ENCODE data around the gene SGCA. TPM values are rescaled to one million over a fixed set of nuclear protein-coding genes. Genes with fewer than 3 reads are reported as not detected.

The SGCA gene
- total and polyA plus RNA-seq, 4 donors, result 0.31 to 1.3 (median 1.2) TPM; not detected in 1

GRCh38 chr17:50185631-50186471 is 20.0 kb downstream of the SGCA start:
- H3K4me1 ChIP-seq (ENCODE audit: control insufficient read depth in 4 of 4, insufficient read depth in 4 of 4, low read length in 3 of 4), result no peaks in the 10 kb centered on the region
- 84% methylated on average over 31 of the region's 31 CpGs for WGBS
- no peaks in the 10 kb centered on the region for H3K36me3 ChIP-seq (ENCODE audit: control insufficient read depth in 4 of 4, insufficient read depth in 3 of 4, low read depth in 1 of 4, low read length in 3 of 4)
- no peak overlapping the region for H3K4me3 ChIP-seq (ENCODE audit: low read depth in 1 of 3, low read length in 3 of 3)
- TF ChIP-seq GABPA (IDR thresholded peaks at IDR 0.05 in 1 of 2, conservative IDR thresholded peaks at IDR 0.05 in 1 of 2) (no peak), HNF4G (IDR thresholded peaks at IDR 0.05) (no peak), NR2F2 (IDR thresholded peaks at IDR 0.05) (no peak), JUND (IDR thresholded peaks at IDR 0.05) (no peak), FOXA1 (IDR thresholded peaks at IDR 0.05) (no peak), SP1 (IDR thresholded peaks at IDR 0.05) (no peak), TAF1 (conservative IDR thresholded peaks at IDR 0.05) (no peak)
- H3K27ac ChIP-seq (ENCODE audit: low read depth in 1 of 2, low read length in 2 of 2), result no peak overlapping the region
- H3K9me3 ChIP-seq (ENCODE audit: control insufficient read depth in 4 of 4, low read length in 3 of 4), result no peaks in the 10 kb centered on the region
- H3K27me3 ChIP-seq (ENCODE audit: control insufficient read depth in 4 of 4, insufficient read depth in 4 of 4, low read length in 3 of 4), result no peaks in the 10 kb centered on the region
- no peak for DNase-seq (ENCODE audit: low spot score)
- no peak overlapping the region for H3K9ac ChIP-seq (ENCODE audit: low read depth in 1 of 2, low read length in 2 of 2)

GRCh38 chr17:50186661-50187393 is 21.0 kb downstream of the SGCA start:
- Histone ChIP-seq H3K4me1 (ENCODE audit: control insufficient read depth in 4 of 4, insufficient read depth in 4 of 4, low read length in 3 of 4) (no peaks in the 10 kb centered on the region), H3K27me3 (ENCODE audit: control insufficient read depth in 4 of 4, insufficient read depth in 4 of 4, low read length in 3 of 4) (no peaks in the 10 kb centered on the region), H3K9ac (ENCODE audit: low read depth in 1 of 2, low read length in 2 of 2) (no peak overlapping the region), H3K27ac (ENCODE audit: low read depth in 1 of 2, low read length in 2 of 2) (no peak overlapping the region), H3K4me3 (ENCODE audit: low read depth in 1 of 3, low read length in 3 of 3) (no peak overlapping the region), H3K9me3 (ENCODE audit: control insufficient read depth in 4 of 4, low read length in 3 of 4) (no peaks in the 10 kb centered on the region), H3K36me3 (ENCODE audit: control insufficient read depth in 4 of 4, insufficient read depth in 3 of 4, low read depth in 1 of 4, low read length in 3 of 4) (peaks cover 0 to 2% (median 0%) of the 10 kb centered on the region in 4 donors)
- no peak for DNase-seq (ENCODE audit: low spot score)
- no peak for TF ChIP-seq HNF4G (IDR thresholded peaks at IDR 0.05)
- TF ChIP-seq GABPA (IDR thresholded peaks at IDR 0.05 in 1 of 2, conservative IDR thresholded peaks at IDR 0.05 in 1 of 2), result no peak
- no peak for TF ChIP-seq CTCF (IDR thresholded peaks at IDR 0.05; ENCODE audit: low read depth, low read length, missing input control)
- no peak for TF ChIP-seq ATF3 (IDR thresholded peaks at IDR 0.05)
- TF ChIP-seq RXRA (IDR thresholded peaks at IDR 0.05), result no peak
- TF ChIP-seq NR2F2 (IDR thresholded peaks at IDR 0.05), result no peak
- TF ChIP-seq YY1 (IDR thresholded peaks at IDR 0.05), result no peak
- no peak for TF ChIP-seq EGR1 (IDR thresholded peaks at IDR 0.05; ENCODE audit: low read depth in 2 of 2)
- no peak for TF ChIP-seq RAD21 (IDR thresholded peaks at IDR 0.05)
- TF ChIP-seq ZBTB33 (IDR thresholded peaks at IDR 0.05), result no peak
- TF ChIP-seq REST (IDR thresholded peaks at IDR 0.05), result no peak
- TF ChIP-seq SP1 (IDR thresholded peaks at IDR 0.05), result no peak
- TF ChIP-seq FOXA1 (IDR thresholded peaks at IDR 0.05), result no peak
- TF ChIP-seq FOXA2 (IDR thresholded peaks at IDR 0.05), result no peak
- TF ChIP-seq TAF1 (conservative IDR thresholded peaks at IDR 0.05), result no peak
- 88% methylated on average over 24 of the region's 24 CpGs for WGBS

Data from liver (tissue), 9 donors.